ENCODE data around the gene MAP4K1. TPM values are rescaled to one million over a fixed set of nuclear protein-coding genes. Genes with fewer than 3 reads are reported as not detected.

Gene MAP4K1
- total RNA-seq, 4 donors from 2014 or later, result 0.68 to 2.8 (median 1.8) TPM

DNA sequence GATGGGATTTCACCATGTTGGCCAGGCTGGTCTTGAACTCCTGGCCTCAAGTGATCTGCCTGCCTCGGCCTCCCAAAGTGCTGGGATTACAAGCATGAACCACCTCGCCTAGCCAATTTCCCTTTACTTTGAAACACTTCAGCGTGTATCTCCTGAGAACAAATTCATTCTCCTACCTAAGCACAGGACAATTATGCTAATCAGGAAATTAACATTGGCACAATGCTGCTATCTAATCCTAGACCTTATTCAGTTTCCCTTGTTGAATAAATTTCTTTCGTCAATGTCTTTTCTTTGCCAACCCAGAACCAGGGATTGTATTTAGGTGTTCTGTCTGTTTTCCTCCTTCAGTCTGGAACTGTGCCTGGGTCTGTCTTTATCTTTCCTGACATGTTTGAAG lies 67.8 kb downstream of the MAP4K1 start:
- TF ChIP-seq EP300 (IDR thresholded peaks at IDR 0.05), result no peak
- TF ChIP-seq POLR2A (IDR thresholded peaks at IDR 0.05), result no peak
- TF ChIP-seq POLR2AphosphoS5 (IDR thresholded peaks at IDR 0.05), result no peak
- TF ChIP-seq, protein P1, sequence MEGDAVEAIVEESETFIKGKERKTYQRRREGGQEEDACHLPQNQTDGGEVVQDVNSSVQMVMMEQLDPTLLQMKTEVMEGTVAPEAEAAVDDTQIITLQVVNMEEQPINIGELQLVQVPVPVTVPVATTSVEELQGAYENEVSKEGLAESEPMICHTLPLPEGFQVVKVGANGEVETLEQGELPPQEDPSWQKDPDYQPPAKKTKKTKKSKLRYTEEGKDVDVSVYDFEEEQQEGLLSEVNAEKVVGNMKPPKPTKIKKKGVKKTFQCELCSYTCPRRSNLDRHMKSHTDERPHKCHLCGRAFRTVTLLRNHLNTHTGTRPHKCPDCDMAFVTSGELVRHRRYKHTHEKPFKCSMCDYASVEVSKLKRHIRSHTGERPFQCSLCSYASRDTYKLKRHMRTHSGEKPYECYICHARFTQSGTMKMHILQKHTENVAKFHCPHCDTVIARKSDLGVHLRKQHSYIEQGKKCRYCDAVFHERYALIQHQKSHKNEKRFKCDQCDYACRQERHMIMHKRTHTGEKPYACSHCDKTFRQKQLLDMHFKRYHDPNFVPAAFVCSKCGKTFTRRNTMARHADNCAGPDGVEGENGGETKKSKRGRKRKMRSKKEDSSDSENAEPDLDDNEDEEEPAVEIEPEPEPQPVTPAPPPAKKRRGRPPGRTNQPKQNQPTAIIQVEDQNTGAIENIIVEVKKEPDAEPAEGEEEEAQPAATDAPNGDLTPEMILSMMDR (IDR thresholded peaks at IDR 0.05), result no peak

DNA sequence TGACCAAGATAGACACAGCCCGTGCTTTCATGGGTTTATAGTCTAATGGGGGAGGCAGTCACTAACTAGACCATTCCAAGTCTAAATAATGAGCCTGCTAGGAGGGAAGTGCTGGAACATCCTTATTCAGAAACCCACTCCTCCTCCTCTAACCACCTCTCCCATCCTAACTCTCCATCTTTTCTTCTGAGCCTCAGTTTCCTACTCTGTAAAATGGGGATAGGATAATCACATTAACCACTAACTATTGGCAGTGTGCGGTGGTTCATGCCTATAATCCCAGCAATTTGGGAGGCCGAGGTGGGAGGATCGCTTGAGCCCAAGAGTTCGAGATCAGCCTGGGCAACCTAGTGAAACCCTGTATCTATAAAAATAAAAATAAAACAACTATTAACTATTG lies 68.7 kb downstream of the MAP4K1 start:
- TF ChIP-seq, protein P1 (IDR thresholded peaks at IDR 0.05), result no peak
- TF ChIP-seq POLR2AphosphoS5 (IDR thresholded peaks at IDR 0.05), result no peak
- no peak for TF ChIP-seq POLR2A (IDR thresholded peaks at IDR 0.05)
- no peak for TF ChIP-seq EP300 (IDR thresholded peaks at IDR 0.05)
- H3K27me3 ChIP-seq, result peaks cover 4% of the 10 kb centered on the region
- WGBS, result 96% methylated on average over 5 of the region's 5 CpGs

More for the DNA sequence above, 67.8 kb downstream of the MAP4K1 start:
- Histone ChIP-seq H3K27ac (no peak overlapping the region), H3K4me1 (peaks cover under 1% of the 10 kb centered on the region), H3K9me3 (no peaks in the 10 kb centered on the region), H3K4me3 (no peak overlapping the region), H3K36me3 (no peaks in the 10 kb centered on the region), H3K27me3 (peaks cover 4% of the 10 kb centered on the region)
- WGBS, result 49% methylated on average over 4 of the region's 4 CpGs
- DNase-seq (ENCODE audit: low spot score in 2 of 2), result no peak

DNA sequence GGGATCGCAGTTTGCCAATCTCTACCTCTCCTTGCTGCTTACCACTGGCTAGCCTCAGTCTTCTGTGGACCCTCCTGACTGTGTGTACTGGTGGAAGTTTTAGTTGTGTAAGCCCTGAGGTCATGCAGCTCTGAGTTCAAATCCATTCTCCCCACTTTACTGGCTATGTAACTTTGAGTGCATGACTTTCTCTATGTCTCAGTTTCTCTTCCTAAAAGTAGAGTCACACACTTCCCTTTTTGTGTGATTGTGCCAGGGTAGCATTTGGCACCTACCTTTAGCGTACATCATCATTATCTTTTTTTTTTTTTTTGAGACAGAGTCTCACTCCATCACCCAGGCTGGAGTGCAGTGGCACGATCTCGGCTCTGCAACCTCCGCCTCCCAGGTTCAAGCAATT lies 70.3 kb downstream of the MAP4K1 start:
- DNase-seq (ENCODE audit: low spot score in 2 of 2), result no peak
- Histone ChIP-seq H3K4me3 (no peak overlapping the region), H3K27me3 (peaks cover 4% of the 10 kb centered on the region), H3K36me3 (no peaks in the 10 kb centered on the region), H3K27ac (no peak overlapping the region), H3K4me1 (peaks cover 11% of the 10 kb centered on the region), H3K9me3 (no peaks in the 10 kb centered on the region)
- TF ChIP-seq POLR2A (IDR thresholded peaks at IDR 0.05) (no peak), POLR2AphosphoS5 (IDR thresholded peaks at IDR 0.05) (no peak), EP300 (IDR thresholded peaks at IDR 0.05) (no peak)
- TF ChIP-seq, protein P1 (IDR thresholded peaks at IDR 0.05), result no peak
- WGBS, result 86% methylated on average over 5 of the region's 5 CpGs

More for the DNA sequence above, 68.7 kb downstream of the MAP4K1 start:
- Histone ChIP-seq H3K4me3 (no peak overlapping the region), H3K27ac (no peak overlapping the region), H3K4me1 (peaks cover 9% of the 10 kb centered on the region), H3K9me3 (no peaks in the 10 kb centered on the region), H3K36me3 (no peaks in the 10 kb centered on the region)
- DNase-seq (ENCODE audit: low spot score in 2 of 2), result no peak

DNA sequence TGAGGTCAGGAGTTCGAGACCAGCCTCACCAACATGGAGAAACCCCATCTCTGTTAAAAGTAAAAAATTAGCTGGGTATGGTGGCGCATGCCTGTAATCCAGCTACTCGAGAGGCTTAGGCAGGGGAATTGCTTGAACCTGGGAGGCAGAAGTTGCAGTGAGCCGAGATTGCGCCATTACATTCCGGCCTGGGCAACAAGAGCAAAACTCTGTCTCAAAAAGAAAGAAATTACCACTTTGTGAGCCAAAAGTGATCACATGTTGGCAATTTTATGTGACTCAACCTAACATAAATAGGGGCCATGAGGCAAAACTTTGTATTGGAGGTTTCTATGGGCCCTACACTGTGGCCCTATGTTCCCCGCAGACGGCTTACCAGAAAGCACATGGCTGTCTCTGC lies 72.2 kb downstream of the MAP4K1 start:
- H3K36me3 ChIP-seq, result no peaks in the 10 kb centered on the region
- no peak overlapping the region for H3K27ac ChIP-seq
- no peaks in the 10 kb centered on the region for H3K27me3 ChIP-seq
- WGBS, result 98% methylated on average over 8 of the region's 8 CpGs
- no peaks in the 10 kb centered on the region for H3K9me3 ChIP-seq
- H3K4me3 ChIP-seq, result no peak overlapping the region
- H3K4me1 ChIP-seq, result peaks cover 11% of the 10 kb centered on the region
- DNase-seq (ENCODE audit: low spot score in 2 of 2), result no peak
- no peak for TF ChIP-seq POLR2A (IDR thresholded peaks at IDR 0.05)
- TF ChIP-seq, protein P1 (IDR thresholded peaks at IDR 0.05), result no peak

DNA sequence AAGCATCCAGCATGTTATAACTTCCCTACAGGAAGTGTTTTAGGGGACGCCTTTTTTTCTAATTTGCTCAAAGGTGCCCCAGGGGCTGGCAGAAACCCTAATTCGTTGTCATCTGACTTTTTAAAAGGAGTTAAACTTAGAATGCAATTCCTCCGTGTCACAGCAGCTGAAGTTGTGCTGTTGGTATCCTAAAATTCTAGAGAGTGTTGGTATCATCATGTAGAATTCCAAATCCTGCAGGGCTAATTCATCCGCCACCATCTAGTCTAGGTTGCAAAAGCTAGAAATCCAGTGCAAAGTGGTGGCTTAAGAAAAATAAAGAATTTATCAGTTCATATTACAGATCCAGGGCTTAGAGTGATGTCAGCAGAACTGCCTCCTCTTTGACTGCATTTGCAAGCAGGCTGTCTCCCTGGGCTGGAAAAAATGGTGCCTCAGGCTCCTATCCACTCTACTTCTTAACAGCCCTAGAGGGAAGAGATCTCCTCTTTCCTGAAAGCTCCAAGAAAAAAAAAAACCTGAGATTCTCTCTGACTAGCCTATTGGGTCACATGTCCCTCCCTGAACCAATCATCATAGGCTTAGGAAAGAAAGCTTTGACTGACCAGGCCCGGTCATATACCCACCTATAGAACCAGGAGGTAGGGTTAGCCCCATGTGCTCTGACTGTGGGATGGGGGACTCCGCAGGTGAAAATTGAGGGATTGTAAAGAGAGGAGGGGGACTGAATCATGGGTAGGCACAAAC lies 73.0 kb downstream of the MAP4K1 start:
- WGBS, result 39% methylated on average over 6 of the region's 6 CpGs
- H3K27ac ChIP-seq, result no peak overlapping the region
- peaks cover 11% of the 10 kb centered on the region for H3K4me1 ChIP-seq
- TF ChIP-seq POLR2A (IDR thresholded peaks at IDR 0.05) (no peak), POLR2AphosphoS5 (IDR thresholded peaks at IDR 0.05) (no peak)
- TF ChIP-seq, protein P1 (IDR thresholded peaks at IDR 0.05), result peak in 1 of 2 donors; percentile 42
- H3K4me3 ChIP-seq, result no peak overlapping the region
- no peaks in the 10 kb centered on the region for H3K27me3 ChIP-seq
- no peaks in the 10 kb centered on the region for H3K36me3 ChIP-seq
- no peaks in the 10 kb centered on the region for H3K9me3 ChIP-seq
- no peak for DNase-seq (ENCODE audit: low spot score in 2 of 2)

All from suprapubic skin (tissue), 4 donors.